GM18909 (cell line): ENCODE measurements around the gene CERS3.

Experiments used
- ATAC-seq: cut with Tn5 transposase; IDR thresholded peaks from one replicate; pipeline ENCODE4 v1.9.1; 2021; ENCODE audit warnings: mild to moderate bottlenecking; ENCODE audit not compliant: unreplicated experiment, poor library complexity

The CERS3 gene

GRCh38 chr15:100394736-100395440 lies 133.9 kb downstream of the CERS3 start:
- ATAC-seq = no peak

GRCh38 chr15:100393008-100393407 lies 135.7 kb downstream of the CERS3 start:
- no peak for ATAC-seq

- ATAC-seq = no peak
These were observed 143.3 kb downstream of the CERS3 start for GRCh38 chr15:100385300-100386050.

- no peak for ATAC-seq
These were observed 144.7 kb downstream of the CERS3 start for GRCh38 chr15:100384108-100384410.

GRCh38 chr15:100383302-100384107 lies 145.2 kb downstream of the CERS3 start:
- no peak for ATAC-seq

- ATAC-seq = no peak
These were observed 154.8 kb downstream of the CERS3 start for GRCh38 chr15:100373942-100374341.

- no peak for ATAC-seq
These were observed 155.4 kb downstream of the CERS3 start for GRCh38 chr15:100373120-100373896.

GRCh38 chr15:100372739-100373119 lies 156.0 kb downstream of the CERS3 start:
- ATAC-seq = no peak

GRCh38 chr15:100355342-100355741 lies 173.4 kb downstream of the CERS3 start:
- ATAC-seq = no peak

- ATAC-seq = no peak
These were observed 175.3 kb downstream of the CERS3 start for GRCh38 chr15:100353449-100353848.

- ATAC-seq = no peak
These were observed 178.1 kb downstream of the CERS3 start for GRCh38 chr15:100350434-100351226.
